Adrenal gland (tissue), 5 donors: Measurements from ENCODE around the gene SH2D4B.

Experiments
- CTCF ChIP-seq, 6 experiments: fragments of 450-650 bp in 4 of 6; fragments of 200-600 bp in 2 of 6; sonication (generic) in 1 of 6; IDR thresholded peaks; 1 replicate in 5 of 6; 2 replicates in 1 of 6; pipeline versions ENCODE4 v1.5.1 to v1.8.0; 2016 to 2021; ENCODE audit warnings: antibody characterized with exemption in 6 of 6, mild to moderate bottlenecking in 2 of 6, moderate library complexity in 1 of 6
- POLR2A ChIP-seq, 2 donors: fragments of 450-650 bp; IDR thresholded peaks; one replicate each; pipeline ENCODE4 v1.6.1; 2017; ENCODE audit warnings: antibody characterized with exemption in 2 of 2, mild to moderate bottlenecking in 2 of 2, moderate library complexity in 1 of 2
- donor health status: DM: no; HTN: no; CAD: no.

GRCh38 chr10:80655898-80656297, 118.2 kb downstream of the SH2D4B start:
- TF ChIP-seq CTCF (IDR thresholded peaks at IDR 0.05), result no peak
- no peak for TF ChIP-seq POLR2A (IDR thresholded peaks at IDR 0.05)
